Kasumi-1 (cell line): Measurements from ENCODE around the gene ATP1A2.

ENCODE experiments used
- DNase-seq, 2 experiments: peaks; one replicate each; lab custom pipeline; 2025; lab: John Stamatoyannopoulos, UW

ATP1A2 gene

GRCh38 chr1:160146107-160146506, 30.5 kb downstream of the ATP1A2 start:
- no peak for DNase-seq

- DNase-seq = no peak
These were observed 32.6 kb downstream of the ATP1A2 start for GRCh38 chr1:160148121-160148520.

GRCh38 chr1:160149233-160149632, 33.7 kb downstream of the ATP1A2 start:
- DNase-seq = no peak

GRCh38 chr1:160149716-160150115, 34.2 kb downstream of the ATP1A2 start:
- no peak for DNase-seq

GRCh38 chr1:160151303-160151702, 35.7 kb downstream of the ATP1A2 start, which contains the start of gene ATP1A4:
Gene ATP1A4, plus strand, starts transcription at chr1:160151603. Its CDS starts 438 bp downstream, at chr1:160152041.
- no peak for DNase-seq

- DNase-seq = peak; percentile 7 to 8
These were observed 39.2 kb downstream of the ATP1A2 start for GRCh38 chr1:160154790-160155189.

- DNase-seq = no peak
These were observed 40.8 kb downstream of the ATP1A2 start for GRCh38 chr1:160156361-160156760.

GRCh38 chr1:160157174-160157573, 41.6 kb downstream of the ATP1A2 start:
- DNase-seq = no peak

- no peak for DNase-seq
These were observed 42.5 kb downstream of the ATP1A2 start for GRCh38 chr1:160158031-160158430.

- DNase-seq = no peak
These were observed 43.0 kb downstream of the ATP1A2 start for GRCh38 chr1:160158534-160158933.

- DNase-seq = no peak
These were observed 44.3 kb downstream of the ATP1A2 start for GRCh38 chr1:160159846-160160245.

GRCh38 chr1:160161965-160162705, 46.6 kb downstream of the ATP1A2 start:
- DNase-seq = peak in 1 of 2 experiments; percentile 12

- no peak for DNase-seq
These were observed 47.4 kb downstream of the ATP1A2 start for GRCh38 chr1:160162931-160163330.

- DNase-seq = no peak
These were observed 48.1 kb downstream of the ATP1A2 start for GRCh38 chr1:160163615-160164014.

- no peak for DNase-seq
These were observed 48.6 kb downstream of the ATP1A2 start for GRCh38 chr1:160164121-160164520.

GRCh38 chr1:160166166-160166868, 50.8 kb downstream of the ATP1A2 start:
- DNase-seq = no peak

GRCh38 chr1:160167056-160167455, 51.5 kb downstream of the ATP1A2 start:
- no peak for DNase-seq

GRCh38 chr1:160167580-160167979, 52.0 kb downstream of the ATP1A2 start:
- DNase-seq = peak in 1 of 2 experiments; percentile 22

GRCh38 chr1:160168016-160168415, 52.5 kb downstream of the ATP1A2 start:
- DNase-seq = no peak

- DNase-seq = no peak
These were observed 53.2 kb downstream of the ATP1A2 start for GRCh38 chr1:160168609-160169369.

- DNase-seq = peak; percentile 7 to 21
These were observed 54.2 kb downstream of the ATP1A2 start for GRCh38 chr1:160169553-160170399.

- DNase-seq = no peak
These were observed 55.8 kb downstream of the ATP1A2 start for GRCh38 chr1:160171354-160171753.
